ENCODE measurements around the gene PON2. TPM values are rescaled to one million over a fixed set of nuclear protein-coding genes. Genes with fewer than 3 reads are reported as not detected.
A peak's percentile ranks its signal among the peaks of the same experiment; 100 is the strongest.

Gene PON2
- total and polyA plus RNA-seq, 2 of the 13 experiments (the other 11 are each of a cell fraction or from before 2014, with no cell fraction given), result 202 to 217 TPM

DNA sequence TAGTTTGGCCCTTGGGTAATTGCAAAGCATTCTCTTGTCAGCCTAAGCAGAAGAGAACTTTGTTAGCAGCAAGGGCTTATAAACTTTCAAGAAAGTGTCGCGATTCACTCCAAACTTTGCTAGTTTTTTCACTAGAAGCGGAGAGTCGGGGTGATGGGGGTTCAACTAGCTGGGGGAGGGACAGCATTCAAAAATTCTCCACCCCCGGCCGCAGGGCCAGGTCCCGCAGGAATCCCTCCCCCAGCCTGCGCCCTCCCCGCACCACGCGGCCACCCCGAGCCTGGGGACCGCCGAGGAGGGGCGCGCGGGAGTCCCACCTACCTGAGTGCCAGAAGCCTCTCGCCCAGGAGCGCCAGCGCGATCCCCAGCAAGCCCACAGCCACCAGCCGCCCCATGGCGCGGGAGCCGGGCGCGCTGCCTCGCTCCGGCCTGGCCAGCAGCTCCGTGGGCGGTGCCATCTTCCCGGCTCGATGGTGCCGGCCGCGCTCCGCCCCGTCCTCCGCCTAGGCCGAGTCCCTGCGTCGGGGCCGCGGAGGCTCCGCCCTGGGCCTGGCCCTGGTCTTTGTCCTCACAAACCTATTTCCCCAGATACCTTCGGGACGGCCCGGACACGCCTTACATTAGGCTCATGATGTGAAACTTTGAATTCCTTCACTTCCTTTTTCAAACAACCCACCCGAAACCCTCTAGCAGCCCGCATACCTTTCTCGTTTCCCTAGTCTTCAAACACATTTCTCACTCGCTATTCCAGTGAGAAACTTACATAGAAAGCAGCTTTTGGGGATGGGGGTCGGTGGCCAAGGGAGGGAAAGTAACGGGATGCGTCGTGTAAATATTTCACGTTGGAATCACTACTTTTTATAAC is at the start of gene PON2 (continued):
- TF ChIP-seq WIZ (CRISPR knock-in tag; IDR thresholded peaks at IDR 0.05) (no peak), ZNF562 (CRISPR knock-in tag; IDR thresholded peaks at IDR 0.05; ENCODE audit: borderline replicate concordance) (no peak), JUN (CRISPR knock-in tag; IDR thresholded peaks at IDR 0.05) (no peak; the same call in 1 of the 2 replicates), ARNT (IDR thresholded peaks at IDR 0.05) (no peak), HNRNPK (IDR thresholded peaks at IDR 0.05; ENCODE audit: low read depth, low read length, poor library complexity, severe bottlenecking) (peak; percentile 85), PRMT3 (CRISPR knock-in tag; IDR thresholded peaks at IDR 0.05; ENCODE audit: borderline replicate concordance, low read depth) (0 out of 2 replicates have a peak, but pooled peaks have one; percentile 47), POGK (CRISPR knock-in tag; conservative IDR thresholded peaks at IDR 0.05) (peak; percentile 95), ZNF766 (CRISPR knock-in tag; IDR thresholded peaks at IDR 0.05; ENCODE audit: borderline replicate concordance) (peak; percentile 80; the same call in 1 of the 2 replicates), ZNF558 (CRISPR knock-in tag; IDR thresholded peaks at IDR 0.05; ENCODE audit: borderline replicate concordance) (peak; percentile 38; the same call in 1 of the 2 replicates), CBX5 (CRISPR knock-in tag; IDR thresholded peaks at IDR 0.05; ENCODE audit: borderline replicate concordance) (no peak; the same call in 1 of the 2 replicates), ZSCAN31 (CRISPR knock-in tag; IDR thresholded peaks at IDR 0.05; ENCODE audit: low read depth) (peak; percentile 89; the same call in 1 of the 2 replicates), SAFB2 (CRISPR knock-in tag; IDR thresholded peaks at IDR 0.05; ENCODE audit: borderline replicate concordance, low read depth) (peak; percentile 54; the same call in 1 of the 2 replicates), HDAC2 (CRISPR knock-in tag; IDR thresholded peaks at IDR 0.05) (peak; percentile 30; the same call in 1 of the 2 replicates), AGO1 (IDR thresholded peaks at IDR 0.05; ENCODE audit: low read depth, low read length, poor library complexity, severe bottlenecking) (no peak), ZBTB14 (CRISPR knock-in tag; IDR thresholded peaks at IDR 0.05) (peak; percentile 36; the same call in 1 of the 2 replicates), LCORL (IDR thresholded peaks at IDR 0.05) (no peak; the same call in 1 of the 2 replicates), LCORL (CRISPR knock-in tag; IDR thresholded peaks at IDR 0.05) (peak; percentile 89), ZNF563 (CRISPR knock-in tag; IDR thresholded peaks at IDR 0.05) (peak; percentile 64; the same call in 1 of the 2 replicates), ZNF83 (CRISPR knock-in tag; IDR thresholded peaks at IDR 0.05; ENCODE audit: borderline replicate concordance) (peak; percentile 61; the same call in 1 of the 2 replicates)
- TF ChIP-seq, protein P1, sequence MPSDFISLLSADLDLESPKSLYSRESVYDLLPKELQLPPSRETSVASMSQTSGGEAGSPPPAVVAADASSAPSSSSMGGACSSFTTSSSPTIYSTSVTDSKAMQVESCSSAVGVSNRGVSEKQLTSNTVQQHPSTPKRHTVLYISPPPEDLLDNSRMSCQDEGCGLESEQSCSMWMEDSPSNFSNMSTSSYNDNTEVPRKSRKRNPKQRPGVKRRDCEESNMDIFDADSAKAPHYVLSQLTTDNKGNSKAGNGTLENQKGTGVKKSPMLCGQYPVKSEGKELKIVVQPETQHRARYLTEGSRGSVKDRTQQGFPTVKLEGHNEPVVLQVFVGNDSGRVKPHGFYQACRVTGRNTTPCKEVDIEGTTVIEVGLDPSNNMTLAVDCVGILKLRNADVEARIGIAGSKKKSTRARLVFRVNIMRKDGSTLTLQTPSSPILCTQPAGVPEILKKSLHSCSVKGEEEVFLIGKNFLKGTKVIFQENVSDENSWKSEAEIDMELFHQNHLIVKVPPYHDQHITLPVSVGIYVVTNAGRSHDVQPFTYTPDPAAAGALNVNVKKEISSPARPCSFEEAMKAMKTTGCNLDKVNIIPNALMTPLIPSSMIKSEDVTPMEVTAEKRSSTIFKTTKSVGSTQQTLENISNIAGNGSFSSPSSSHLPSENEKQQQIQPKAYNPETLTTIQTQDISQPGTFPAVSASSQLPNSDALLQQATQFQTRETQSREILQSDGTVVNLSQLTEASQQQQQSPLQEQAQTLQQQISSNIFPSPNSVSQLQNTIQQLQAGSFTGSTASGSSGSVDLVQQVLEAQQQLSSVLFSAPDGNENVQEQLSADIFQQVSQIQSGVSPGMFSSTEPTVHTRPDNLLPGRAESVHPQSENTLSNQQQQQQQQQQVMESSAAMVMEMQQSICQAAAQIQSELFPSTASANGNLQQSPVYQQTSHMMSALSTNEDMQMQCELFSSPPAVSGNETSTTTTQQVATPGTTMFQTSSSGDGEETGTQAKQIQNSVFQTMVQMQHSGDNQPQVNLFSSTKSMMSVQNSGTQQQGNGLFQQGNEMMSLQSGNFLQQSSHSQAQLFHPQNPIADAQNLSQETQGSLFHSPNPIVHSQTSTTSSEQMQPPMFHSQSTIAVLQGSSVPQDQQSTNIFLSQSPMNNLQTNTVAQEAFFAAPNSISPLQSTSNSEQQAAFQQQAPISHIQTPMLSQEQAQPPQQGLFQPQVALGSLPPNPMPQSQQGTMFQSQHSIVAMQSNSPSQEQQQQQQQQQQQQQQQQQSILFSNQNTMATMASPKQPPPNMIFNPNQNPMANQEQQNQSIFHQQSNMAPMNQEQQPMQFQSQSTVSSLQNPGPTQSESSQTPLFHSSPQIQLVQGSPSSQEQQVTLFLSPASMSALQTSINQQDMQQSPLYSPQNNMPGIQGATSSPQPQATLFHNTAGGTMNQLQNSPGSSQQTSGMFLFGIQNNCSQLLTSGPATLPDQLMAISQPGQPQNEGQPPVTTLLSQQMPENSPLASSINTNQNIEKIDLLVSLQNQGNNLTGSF (CRISPR knock-in tag; IDR thresholded peaks at IDR 0.05), result peak; percentile 80; the same call in 1 of the 2 replicates

All from HepG2 (cell line).